G401.6 (cell line): ENCODE data around the gene ZNF652.
"Not testable (repeated sequence)": the region's sequence is repeated elsewhere in the genome, so short reads cannot be mapped to it uniquely, and the experiment has no call there.

Experiments
- FAIRE-seq: peaks from 2 replicates; lab custom pipeline; 2012; peaks lifted over from hg19 to GRCh38; lab: Jason Lieb, UNC

Gene ZNF652

GRCh38 chr17:49312722-49313121, 49.3 kb downstream of the ZNF652 start:
- FAIRE-seq: no peak

- no peak for FAIRE-seq
These were observed 62.1 kb downstream of the ZNF652 start for GRCh38 chr17:49299996-49300395.

- FAIRE-seq: no peak
These were observed 63.6 kb downstream of the ZNF652 start for GRCh38 chr17:49298371-49298976.

- no peak for FAIRE-seq
These were observed 64.9 kb downstream of the ZNF652 start for GRCh38 chr17:49297141-49297540.

GRCh38 chr17:49294122-49294521, 67.9 kb downstream of the ZNF652 start:
- no peak for FAIRE-seq

- FAIRE-seq: peak; percentile 3
These were observed 69.1 kb downstream of the ZNF652 start for GRCh38 chr17:49292901-49293300.

- no peak for FAIRE-seq
These were observed 70.1 kb downstream of the ZNF652 start for GRCh38 chr17:49291929-49292328.

- FAIRE-seq: peak; percentile 91
These were observed 71.2 kb downstream of the ZNF652 start for GRCh38 chr17:49290690-49291359.

GRCh38 chr17:49288388-49288787, 73.7 kb downstream of the ZNF652 start:
- no peak for FAIRE-seq

GRCh38 chr17:49287481-49287880, 74.6 kb downstream of the ZNF652 start:
- no peak for FAIRE-seq

- FAIRE-seq: not testable (repeated sequence)
These were observed 75.6 kb downstream of the ZNF652 start for GRCh38 chr17:49286261-49286973.

- FAIRE-seq: no peak
These were observed 76.3 kb downstream of the ZNF652 start for GRCh38 chr17:49285716-49286115.

GRCh38 chr17:49280918-49281317, 81.1 kb downstream of the ZNF652 start:
- FAIRE-seq: no peak

- no peak for FAIRE-seq
These were observed 82.0 kb downstream of the ZNF652 start for GRCh38 chr17:49280061-49280460.

GRCh38 chr17:49279263-49280015, 82.6 kb downstream of the ZNF652 start:
- FAIRE-seq: not testable (repeated sequence)

GRCh38 chr17:49278076-49278475, 84.0 kb downstream of the ZNF652 start:
- no peak for FAIRE-seq

- no peak for FAIRE-seq
These were observed 84.4 kb downstream of the ZNF652 start for GRCh38 chr17:49277638-49278037.

- not testable (repeated sequence) for FAIRE-seq
These were observed 86.1 kb downstream of the ZNF652 start for GRCh38 chr17:49275981-49276380.

GRCh38 chr17:49269356-49269755, 92.7 kb downstream of the ZNF652 start:
- FAIRE-seq: no peak

- no peak for FAIRE-seq
These were observed 94.1 kb downstream of the ZNF652 start for GRCh38 chr17:49267912-49268311.

- FAIRE-seq: no peak
These were observed 95.8 kb downstream of the ZNF652 start for GRCh38 chr17:49266233-49266632.

- FAIRE-seq: not testable (repeated sequence)
These were observed 100.5 kb downstream of the ZNF652 start for GRCh38 chr17:49261540-49261939.

GRCh38 chr17:49260817-49261291, 101.2 kb downstream of the ZNF652 start:
- no peak for FAIRE-seq
